A673 (cell line): Measurements from ENCODE around the gene BCAS1.

Experiments used
- CTCF ChIP-seq: fragments of 300-800, 200-600 bp; sonication (generic); conservative IDR thresholded peaks from 2 replicates; pipeline ENCODE4 v1.5.1; 2017; ENCODE audit warnings: low read depth, mild to moderate bottlenecking, antibody characterized with exemption, low read length, moderate library complexity, mixed read lengths
- EZH2 ChIP-seq: fragments of 200-600 bp; sonication (generic); IDR thresholded peaks from 2 replicates; pipeline ENCODE4 v1.6.1; 2017; ENCODE audit warnings: borderline replicate concordance, low read depth, mild to moderate bottlenecking, mixed read lengths, antibody characterized with exemption, low read length; ENCODE audit not compliant: poor library complexity, severe bottlenecking

- no peak for TF ChIP-seq CTCF
- no peak for TF ChIP-seq EZH2
Observed at GRCh38 chr20:54086507-54087039, 16.2 kb upstream of the BCAS1 start.
